KOPT-K1 (cell line): Measurements from ENCODE around the gene TUBA1B.
"Not testable (repeated sequence)": the region's sequence is repeated elsewhere in the genome, so short reads cannot be mapped to it uniquely, and the experiment has no call there.

Source experiments
- H3K27ac ChIP-seq: fragments of 200-600 bp; sonication (generic); 2 replicates; pipeline ENCODE4 v1.5.1; 2016; ENCODE audit warnings: antibody characterized with exemption, mild to moderate bottlenecking, low read depth, low read length; ENCODE audit not compliant: poor library complexity, severe bottlenecking
- H3K36me3 ChIP-seq: fragments of 200-600 bp; sonication (generic); 2 replicates; pipeline ENCODE4 v1.5.1; 2017; ENCODE audit warnings: antibody characterized with exemption, mild to moderate bottlenecking, low read length, moderate library complexity; ENCODE audit not compliant: insufficient read depth
- H3K9me3 ChIP-seq: fragments of 200-600 bp; sonication (generic); 2 replicates; pipeline ENCODE4 v1.5.1; 2017; ENCODE audit warnings: antibody characterized with exemption, low read length, mild to moderate bottlenecking; ENCODE audit not compliant: insufficient read depth, poor library complexity, severe bottlenecking

TUBA1B gene

GRCh38 chr12:49133590-49133989 is 2.4 kb upstream of the TUBA1B start:
- no peaks in the 10 kb centered on the region for H3K9me3 ChIP-seq
- H3K36me3 ChIP-seq, result peaks cover 26% of the 10 kb centered on the region
- H3K27ac ChIP-seq, result no peak overlapping the region

- Histone ChIP-seq H3K27ac (peak overlapping the region; percentile 25), H3K36me3 (peaks cover 30% of the 10 kb centered on the region), H3K9me3 (no peaks in the 10 kb centered on the region)
Observed at GRCh38 chr12:49133014-49133413, 1.8 kb upstream of the TUBA1B start.

GRCh38 chr12:49131894-49132461 is 783 bp upstream of the TUBA1B start:
- Histone ChIP-seq H3K9me3 (no peaks in the 10 kb centered on the region), H3K27ac (peak overlapping the region; percentile 100), H3K36me3 (peaks cover 41% of the 10 kb centered on the region)

GRCh38 chr12:49130151-49131050 is 794 bp downstream of the TUBA1B start:
- peaks cover 44% of the 10 kb centered on the region for H3K36me3 ChIP-seq
- H3K9me3 ChIP-seq, result no peaks in the 10 kb centered on the region
- peak overlapping the region; percentile 100 for H3K27ac ChIP-seq

GRCh38 chr12:49129332-49130150 is 1.7 kb downstream of the TUBA1B start:
- Histone ChIP-seq H3K27ac (peak overlapping the region; percentile 100), H3K9me3 (no peaks in the 10 kb centered on the region), H3K36me3 (peaks cover 44% of the 10 kb centered on the region)

GRCh38 chr12:49127971-49128370 is 3.2 kb downstream of the TUBA1B start:
- H3K9me3 ChIP-seq, H3K27ac ChIP-seq: not testable (repeated sequence)
- H3K36me3 ChIP-seq, result peaks cover 44% of the 10 kb centered on the region

- Histone ChIP-seq H3K9me3 (no peaks in the 10 kb centered on the region), H3K27ac (no peak overlapping the region), H3K36me3 (peaks cover 44% of the 10 kb centered on the region)
Observed at GRCh38 chr12:49126852-49127763, 4.1 kb downstream of the TUBA1B start.

- Histone ChIP-seq H3K36me3 (no peaks in the 10 kb centered on the region), H3K9me3 (no peaks in the 10 kb centered on the region), H3K27ac (no peak overlapping the region)
Observed at GRCh38 chr12:49121047-49121696, 10.0 kb downstream of the TUBA1B start.

- H3K36me3 ChIP-seq, result no peaks in the 10 kb centered on the region; the same call in 1 of the 2 replicates
- H3K27ac ChIP-seq, result peak overlapping the region; percentile 66
- no peaks in the 10 kb centered on the region for H3K9me3 ChIP-seq
Observed at GRCh38 chr12:49111206-49111605, 20.0 kb downstream of the TUBA1B start.

GRCh38 chr12:49110464-49111155 is 20.6 kb downstream of the TUBA1B start, which contains the start of gene LMBR1L:
Gene LMBR1L (minus strand): TSS chr12:49110847. CDS start chr12:49110555, 292 bp downstream.
- Histone ChIP-seq H3K36me3 (no peaks in the 10 kb centered on the region; the same call in 1 of the 2 replicates), H3K9me3 (no peaks in the 10 kb centered on the region), H3K27ac (peak within 1 kb of the TSS; percentile 66)

GRCh38 chr12:49109641-49110463 is 21.3 kb downstream of the TUBA1B start:
- Histone ChIP-seq H3K27ac (peak overlapping the region; percentile 66), H3K36me3 (peaks cover 3% of the 10 kb centered on the region; the same call in 1 of the 2 replicates), H3K9me3 (no peaks in the 10 kb centered on the region)

GRCh38 chr12:49108958-49109404 is 22.2 kb downstream of the TUBA1B start:
- Histone ChIP-seq H3K36me3 (peaks cover 11% of the 10 kb centered on the region), H3K9me3 (no peaks in the 10 kb centered on the region), H3K27ac (no peak overlapping the region)
